GM21360 (cell line): ENCODE results near the gene RAB13.

Experiments used
- ATAC-seq: cut with Tn5 transposase; IDR thresholded peaks from one replicate; pipeline ENCODE4 v1.9.1; 2021; ENCODE audit warnings: mild to moderate bottlenecking, moderate library complexity; ENCODE audit not compliant: unreplicated experiment

RAB13 gene

DNA sequence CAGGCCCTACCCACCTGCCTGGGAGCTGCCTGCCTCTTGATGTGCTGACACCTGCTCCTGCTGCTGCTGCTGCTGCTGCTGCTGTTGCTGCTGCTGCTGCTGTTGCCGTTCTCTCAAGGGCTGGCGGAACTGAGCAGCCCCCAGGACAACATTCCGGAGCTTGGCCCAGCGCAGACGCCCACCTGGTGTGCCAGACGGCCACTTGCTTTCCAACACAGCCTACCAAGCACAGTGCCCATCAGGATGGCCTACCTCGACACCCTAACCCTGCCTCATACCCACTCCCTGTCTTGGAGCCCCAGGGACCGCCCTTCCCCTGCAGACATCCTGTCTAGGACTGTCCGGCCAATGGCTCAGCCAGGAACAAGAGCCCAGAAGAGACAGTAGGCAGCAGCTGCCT, 51.4 kb downstream of the RAB13 start:
- no peak for ATAC-seq

DNA sequence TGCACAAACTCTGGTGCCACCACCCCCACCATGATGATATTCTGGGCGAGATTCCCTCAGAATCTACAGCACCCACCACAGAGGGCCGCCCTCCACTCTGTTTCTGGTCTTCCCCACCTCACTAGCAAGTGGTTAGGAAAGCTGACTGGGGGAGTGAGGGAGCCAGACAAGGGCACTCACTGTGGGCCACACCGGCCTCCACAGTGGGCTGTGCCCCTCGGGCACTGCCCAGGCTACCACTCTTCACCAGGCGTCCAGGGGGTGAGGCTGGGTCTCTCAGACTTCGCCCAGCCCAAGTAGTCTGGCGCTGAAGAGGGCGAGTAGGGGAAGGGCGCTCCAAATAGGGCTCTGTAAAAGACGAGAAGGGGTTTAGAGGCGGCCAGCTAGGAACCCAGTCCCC, 52.2 kb downstream of the RAB13 start:
- ATAC-seq: no peak

DNA sequence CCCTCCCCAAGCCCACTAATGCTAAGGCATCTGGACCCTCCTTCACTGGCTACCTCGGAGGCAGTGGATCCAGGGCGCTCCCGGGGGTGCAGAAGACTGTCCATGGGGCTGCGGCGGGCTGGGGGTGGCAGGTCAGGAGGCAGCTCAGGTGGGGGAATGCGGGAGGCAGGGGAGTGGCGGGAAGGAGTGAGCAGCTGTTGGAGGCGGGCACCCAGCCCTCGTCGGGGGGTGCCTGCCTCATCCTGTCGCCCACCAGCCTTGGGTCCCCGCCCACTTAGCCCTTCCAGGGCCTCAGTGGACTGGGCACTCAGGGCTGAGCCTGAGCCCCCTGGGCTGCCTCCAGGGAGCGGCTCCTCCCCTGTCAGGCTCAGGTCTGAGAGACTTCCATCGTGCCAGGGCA, 52.7 kb downstream of the RAB13 start:
- ATAC-seq: no peak

DNA sequence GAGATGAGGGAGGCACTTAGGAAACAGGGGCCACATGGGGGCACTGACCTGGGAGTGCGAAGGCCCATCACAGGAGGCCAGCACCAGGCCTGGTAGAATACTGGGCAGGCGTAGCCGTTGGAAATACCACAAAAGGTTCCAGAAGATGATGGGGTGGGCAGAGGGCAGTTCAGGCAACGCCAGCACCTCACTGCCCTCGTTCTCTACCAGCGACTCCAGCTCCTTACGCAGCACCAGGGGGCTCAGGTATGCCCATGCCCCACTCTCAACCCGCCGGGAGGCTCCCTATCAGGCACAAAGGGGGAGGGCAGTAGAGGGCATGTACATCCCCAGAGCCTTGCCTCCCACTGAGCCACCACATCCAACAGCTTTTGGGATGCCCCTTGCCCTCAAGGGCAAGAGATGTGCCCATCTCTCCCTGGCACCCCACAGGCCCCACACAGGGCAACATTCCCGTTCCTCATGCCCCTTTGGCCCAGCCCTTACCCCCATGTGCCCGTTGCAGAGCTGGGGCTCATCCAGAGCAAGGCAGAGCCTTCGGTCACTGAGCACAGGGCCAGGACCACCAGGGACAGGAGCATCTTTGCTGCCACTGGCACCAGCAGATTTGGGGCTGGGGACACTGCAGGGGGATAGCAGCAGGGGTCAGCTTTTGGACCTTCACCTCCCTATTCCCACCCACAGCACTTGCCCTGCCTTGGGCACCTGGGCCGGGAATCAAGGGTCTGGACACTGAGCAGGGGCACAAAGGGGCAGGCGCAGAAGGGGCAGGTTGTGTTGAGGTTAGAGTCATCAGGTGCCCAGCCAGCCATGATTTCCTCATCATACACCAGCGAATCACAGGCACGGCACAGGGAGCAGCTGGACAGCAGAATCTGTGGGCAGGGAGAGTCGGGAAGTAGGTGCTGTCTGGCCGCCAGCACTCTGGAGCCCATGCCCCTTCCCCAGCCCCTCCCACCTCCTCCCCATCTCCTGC, 53.7 kb downstream of the RAB13 start:
- ATAC-seq: no peak
